HG02678 (cell line): ENCODE measurements around the gene ZNF365.
"Not testable (repeated sequence)": the region's sequence is repeated elsewhere in the genome, so short reads cannot be mapped to it uniquely, and the experiment has no call there.

ENCODE experiments used
- ATAC-seq: cut with Tn5 transposase; IDR thresholded peaks from one replicate; pipeline ENCODE4 v1.9.1; 2021; ENCODE audit warnings: mild to moderate bottlenecking, moderate library complexity; ENCODE audit not compliant: unreplicated experiment

Gene ZNF365

DNA sequence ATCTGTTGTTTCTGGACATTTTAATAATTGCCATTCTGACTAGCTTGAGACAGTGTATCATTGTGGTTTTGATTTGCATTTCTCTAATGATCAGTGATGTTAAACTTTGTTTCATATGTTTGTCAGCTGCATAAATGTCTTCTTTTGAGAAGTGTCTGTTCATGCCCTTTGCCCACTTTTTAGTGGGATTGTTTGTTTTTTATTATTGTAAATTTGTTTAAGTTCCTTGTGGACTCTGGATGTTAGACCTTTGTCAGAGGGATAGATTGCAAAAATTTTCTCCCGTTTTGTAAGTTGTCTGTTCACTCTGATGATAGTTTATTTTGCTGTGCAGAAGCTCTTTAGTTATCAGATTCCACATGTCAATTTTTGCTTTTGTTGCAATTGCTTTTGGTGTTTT is 36.8 kb downstream of the ZNF365 start:
- not testable (repeated sequence) for ATAC-seq

DNA sequence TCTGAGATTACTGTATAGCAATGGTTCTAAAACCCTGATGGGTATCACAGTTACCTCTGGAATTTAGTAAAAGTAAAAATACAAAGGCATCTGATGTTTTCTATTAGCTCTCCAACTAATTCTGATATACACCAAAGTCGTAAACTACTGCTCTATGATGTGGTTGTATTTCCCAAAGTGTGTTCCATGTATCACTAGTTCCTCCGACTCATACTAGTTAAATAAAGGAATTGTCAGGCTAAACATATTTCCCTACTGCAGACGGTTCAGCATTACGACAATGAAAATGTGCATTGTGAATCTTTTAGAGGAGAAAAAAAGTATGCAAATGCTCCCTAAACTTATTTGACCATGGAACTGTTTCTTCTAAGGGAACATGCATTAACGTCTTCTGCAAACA is 38.9 kb downstream of the ZNF365 start:
- no peak for ATAC-seq

DNA sequence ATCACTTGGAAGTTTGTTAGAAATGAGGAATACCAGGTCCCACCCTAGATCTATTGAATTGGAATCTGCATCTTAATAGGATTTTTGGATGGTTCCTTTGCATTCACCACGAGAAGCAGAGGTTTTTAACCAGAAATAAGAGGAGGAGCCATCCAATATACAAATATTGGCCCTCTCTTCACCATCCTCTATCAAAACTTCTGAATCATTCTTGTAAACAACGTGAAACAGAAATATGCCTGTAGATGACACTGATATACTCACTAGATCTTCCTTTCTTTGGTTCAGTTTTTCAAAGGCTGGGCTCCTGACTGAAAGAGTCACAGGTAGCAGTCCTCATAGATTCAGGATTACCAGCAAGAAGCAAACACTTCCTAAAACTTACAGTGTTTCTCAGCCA is 39.5 kb downstream of the ZNF365 start:
- no peak for ATAC-seq

DNA sequence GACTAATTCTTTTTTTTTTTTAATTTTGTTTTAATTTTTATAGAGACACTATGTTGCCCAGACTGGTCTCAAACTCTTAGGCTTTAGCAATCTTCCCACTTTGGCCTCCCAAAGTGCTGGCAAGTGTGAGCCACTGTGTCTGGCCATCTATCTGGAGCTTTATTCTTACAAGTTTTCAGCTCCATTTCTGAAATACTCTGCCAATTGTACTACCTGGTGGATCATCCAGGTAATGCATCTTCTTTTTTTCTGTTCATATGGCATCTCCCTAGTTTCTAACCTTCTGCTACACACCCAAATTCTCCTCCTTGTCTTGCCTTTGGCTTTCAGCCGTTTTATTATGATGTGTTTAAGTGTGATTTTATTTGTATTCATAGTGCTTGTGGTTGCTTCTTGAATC is 40.2 kb downstream of the ZNF365 start:
- no peak for ATAC-seq

DNA sequence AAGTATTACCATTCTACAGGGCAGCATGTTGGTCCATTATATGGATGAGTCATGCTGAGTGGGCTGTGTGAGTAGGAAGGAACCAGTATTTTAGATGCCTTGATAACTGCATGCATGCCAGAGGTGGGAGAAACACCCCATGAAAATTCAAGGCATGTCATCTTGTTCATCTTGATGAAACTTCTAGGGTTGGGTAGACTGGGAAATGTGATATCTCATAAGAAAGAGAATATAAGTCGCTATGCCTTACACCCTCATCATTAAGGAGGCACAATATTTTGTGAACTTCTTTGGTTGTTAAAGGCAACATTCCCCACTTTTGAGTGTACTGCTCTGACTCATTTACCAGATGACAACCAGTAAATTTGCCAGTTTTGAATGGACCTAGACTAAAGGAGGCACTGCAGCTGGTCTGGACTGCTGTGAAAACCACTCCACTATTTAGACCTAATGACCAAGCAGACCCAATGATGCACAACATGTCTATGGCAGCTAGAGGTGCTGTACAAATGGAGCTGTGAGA is 48.0 kb downstream of the ZNF365 start:
- no peak for ATAC-seq

DNA sequence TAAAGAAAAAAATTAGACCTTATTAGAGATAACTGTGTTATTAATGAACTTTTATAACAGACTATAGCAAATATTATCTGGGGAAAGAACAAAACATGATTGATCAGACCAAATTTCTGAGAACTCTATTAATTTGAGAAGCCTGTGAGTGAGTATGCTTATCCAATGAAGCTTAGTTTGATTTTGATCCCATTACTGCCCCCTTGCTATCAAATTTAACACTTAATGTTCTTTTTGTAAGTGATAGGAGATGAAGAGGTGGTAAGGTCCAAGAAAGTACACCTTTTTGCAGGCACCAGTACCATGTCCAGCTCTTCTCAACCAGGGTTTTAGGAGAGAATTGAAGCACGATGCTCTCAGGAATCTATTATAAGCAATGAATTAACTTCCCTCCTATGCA is 49.9 kb downstream of the ZNF365 start:
- ATAC-seq, result no peak

DNA sequence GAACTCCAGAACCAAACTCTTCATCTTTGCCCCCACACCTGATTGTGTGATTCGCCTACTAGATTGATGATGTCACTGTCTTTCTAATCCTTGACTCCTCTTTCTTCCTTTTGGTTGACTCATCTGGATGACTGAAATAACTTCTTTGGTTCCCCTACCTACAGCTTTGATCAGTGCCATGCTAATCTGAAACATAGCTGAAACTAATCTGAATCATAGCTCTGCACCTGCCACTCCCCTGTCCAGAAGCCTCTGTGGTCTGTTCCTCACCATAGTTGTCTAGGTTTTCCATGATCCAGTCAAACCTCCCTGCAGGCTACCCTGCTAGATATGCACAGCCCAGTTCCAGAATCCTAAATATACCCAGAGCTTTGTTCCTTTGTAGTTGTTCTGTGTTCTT is 51.9 kb downstream of the ZNF365 start:
- ATAC-seq, result no peak

DNA sequence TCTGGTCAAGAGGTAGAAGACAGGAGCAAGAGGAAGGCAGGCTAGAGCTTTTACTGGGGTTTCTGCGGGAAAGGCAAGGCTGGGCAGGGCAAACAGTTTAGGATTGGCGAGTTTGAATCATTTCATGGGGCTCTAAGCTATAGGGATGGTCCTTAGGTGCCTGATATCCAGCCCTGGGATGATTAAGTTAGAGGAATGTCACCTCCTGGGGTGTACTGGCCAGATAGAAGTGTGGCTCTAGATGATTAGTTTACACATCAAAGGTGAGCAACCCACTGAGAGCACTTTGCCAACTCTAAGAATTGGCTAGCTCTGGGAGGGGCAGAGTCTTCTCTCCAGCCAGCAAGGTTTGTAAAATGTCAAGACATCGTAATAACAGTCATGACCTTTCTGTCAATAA is 52.4 kb downstream of the ZNF365 start:
- ATAC-seq, result no peak

DNA sequence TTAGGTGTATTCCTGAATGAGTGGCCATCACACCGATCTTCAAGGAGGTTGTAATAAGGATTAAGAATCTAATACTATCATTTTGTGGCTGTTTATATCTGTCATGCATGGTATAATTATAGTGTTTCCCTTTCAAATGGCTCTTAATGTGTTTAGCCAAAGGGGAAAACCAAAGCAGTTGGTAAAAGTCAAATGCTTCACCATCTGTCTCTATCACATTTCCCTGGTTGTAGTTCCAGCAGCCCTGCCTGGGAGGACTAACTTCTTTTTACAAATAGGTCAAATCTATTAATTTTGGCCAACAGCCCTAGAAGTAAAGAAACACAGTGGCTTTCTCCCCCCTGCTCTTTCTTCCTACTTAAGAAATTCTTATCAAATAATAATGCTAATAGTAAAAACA is 56.7 kb downstream of the ZNF365 start:
- no peak for ATAC-seq

DNA sequence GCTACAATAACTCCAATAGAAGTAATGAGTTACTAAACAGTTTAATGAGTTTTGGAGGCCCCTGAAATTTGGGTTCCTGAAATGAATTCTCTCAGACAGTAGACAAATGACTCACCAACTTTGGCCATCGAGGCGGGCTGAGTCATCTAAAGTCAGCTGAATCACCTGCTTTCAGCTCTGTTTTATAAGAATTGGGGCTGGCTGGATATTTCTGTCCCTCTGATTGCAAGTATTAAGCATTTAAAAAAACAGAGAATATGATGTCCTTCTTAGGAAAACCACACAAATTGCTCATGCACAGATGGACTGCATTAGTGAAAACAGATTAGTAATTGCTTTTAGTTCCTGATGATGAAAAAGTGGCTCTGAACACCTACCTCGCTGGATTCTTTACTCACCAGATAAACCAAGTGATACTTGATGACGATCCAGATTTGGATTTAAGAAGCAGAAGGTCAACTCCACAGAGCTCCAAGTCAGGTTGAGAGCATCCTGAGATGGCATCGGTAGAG is 59.1 kb downstream of the ZNF365 start:
- ATAC-seq, result peak; percentile 88

DNA sequence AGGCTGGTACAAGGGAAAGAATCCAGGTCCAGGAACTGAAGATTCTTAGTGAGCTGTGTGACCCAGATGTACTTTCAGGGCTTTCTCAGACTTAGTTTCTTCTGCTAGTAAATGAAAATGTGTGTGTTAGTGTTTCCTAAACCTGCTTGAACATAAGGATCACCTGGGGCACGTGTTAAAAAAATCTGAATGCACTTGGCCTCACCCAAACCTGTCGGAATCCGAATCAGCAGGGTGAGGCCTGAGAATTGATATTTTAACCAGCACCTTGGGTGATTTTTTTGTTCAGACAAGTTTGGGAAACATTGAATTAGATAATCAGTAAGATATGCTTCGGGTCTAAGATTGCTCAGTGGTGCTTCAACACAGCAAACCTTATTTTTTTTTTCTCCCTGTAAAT is 59.7 kb downstream of the ZNF365 start:
- ATAC-seq, result no peak

DNA sequence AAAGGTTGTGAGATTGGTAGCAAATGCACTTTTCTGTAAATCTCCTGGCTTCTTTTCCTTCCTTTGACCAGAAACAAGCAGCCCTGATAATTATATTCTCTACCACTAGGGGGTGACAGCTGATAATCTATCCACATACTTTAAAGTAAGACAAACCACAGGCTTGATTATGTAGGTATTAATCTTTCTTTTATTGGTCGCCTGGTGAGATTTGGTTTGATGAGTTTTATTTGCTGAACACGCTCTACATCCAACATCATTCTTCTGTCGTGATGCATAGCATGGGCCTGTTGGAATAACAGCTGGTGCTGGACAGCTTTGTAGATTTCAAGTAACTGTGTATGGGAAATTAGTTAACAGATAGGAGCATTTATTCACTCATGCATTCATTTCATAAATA is 63.5 kb downstream of the ZNF365 start:
- no peak for ATAC-seq

DNA sequence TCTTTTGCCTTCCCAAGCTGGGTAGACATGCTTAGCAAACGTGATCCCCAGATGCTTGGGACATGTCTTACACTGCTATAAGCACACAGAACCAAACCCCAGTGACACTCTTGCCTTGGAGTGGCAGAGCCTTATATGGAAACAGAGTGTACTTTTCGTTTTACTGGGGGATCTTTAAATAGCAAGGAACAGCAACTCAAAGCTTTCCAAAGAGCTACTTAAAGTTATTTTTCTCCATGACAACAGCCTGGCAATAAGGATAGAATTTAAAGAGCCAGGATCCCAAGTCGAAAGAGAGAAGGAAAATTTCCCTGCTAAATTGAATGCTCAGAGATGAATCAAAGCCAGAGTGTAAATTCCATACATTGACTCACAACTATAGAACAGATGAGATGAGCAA is 67.8 kb downstream of the ZNF365 start:
- no peak for ATAC-seq

DNA sequence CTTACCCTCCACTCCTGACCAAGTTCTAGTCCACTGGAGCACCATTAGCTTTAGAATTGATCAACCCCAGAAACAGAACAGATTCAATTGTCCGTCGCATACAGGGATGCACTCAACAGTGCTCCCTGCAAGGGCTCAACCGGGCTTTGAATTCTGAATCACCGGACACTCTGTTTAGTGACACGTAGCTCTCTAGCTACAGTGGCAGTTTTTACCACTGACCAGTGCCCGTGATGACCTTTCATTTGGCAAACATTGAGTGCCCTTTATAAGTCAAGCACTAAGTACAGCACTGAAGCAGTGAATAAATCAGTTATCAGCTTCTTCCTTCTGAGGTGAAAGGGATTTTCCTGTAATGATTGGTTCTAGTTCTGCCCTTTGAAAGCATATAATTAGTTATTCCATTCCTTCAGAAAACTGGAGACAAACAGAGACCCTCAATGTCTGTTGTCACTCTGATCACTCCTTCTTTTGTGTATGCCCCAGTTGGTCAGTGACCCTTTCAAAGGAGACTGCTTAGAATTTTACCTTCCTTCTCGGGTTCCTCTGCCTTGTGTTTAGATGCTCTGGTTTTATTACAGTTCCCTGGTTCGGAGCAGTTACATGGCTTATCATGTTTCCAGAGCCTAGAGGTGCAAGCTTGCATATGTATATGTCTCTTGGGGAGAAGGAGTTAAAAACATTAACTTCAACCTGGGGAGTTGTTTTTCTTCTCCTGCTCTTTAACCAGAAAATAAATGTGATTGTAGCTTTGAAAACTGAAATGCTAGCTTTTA is 68.9 kb downstream of the ZNF365 start:
- no peak for ATAC-seq

DNA sequence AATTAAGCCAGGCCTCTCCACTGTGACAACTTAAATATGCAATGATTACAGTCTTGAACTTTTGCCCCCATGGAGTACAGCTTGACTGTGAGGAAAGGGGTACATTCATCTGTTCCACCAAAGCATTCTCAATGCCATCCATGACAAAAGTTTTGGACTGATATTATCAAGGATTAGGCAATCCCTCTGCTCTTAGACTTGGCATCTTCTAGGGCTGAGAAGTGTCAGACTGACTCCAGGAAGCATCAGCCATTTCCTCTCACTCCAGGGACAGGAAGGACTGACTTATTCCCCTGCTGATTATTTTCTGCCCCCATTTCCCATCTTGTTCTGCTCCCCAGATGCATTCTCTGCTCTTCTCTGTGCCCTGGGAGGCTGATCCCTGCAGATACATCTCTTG is 69.7 kb downstream of the ZNF365 start:
- no peak for ATAC-seq

DNA sequence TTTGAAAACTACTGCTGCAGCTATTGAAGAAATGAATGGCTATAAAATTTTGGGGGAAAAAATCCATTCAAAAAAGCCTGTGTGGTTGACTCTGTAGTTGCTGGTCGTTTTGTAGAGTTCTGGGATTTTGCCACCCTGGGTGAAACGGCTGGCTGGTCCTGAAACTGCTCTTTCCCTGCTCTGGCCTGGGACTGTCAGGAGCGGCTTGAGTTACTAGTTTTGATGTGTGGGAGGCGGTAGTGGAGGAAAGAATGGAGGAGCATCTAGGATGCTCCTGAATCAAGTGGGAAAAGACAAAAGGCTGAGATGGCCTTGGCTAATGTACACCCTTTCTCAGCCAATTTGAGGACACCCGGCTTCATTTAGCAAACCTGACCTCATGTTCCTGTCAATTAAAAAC is 72.5 kb downstream of the ZNF365 start:
- no peak for ATAC-seq

DNA sequence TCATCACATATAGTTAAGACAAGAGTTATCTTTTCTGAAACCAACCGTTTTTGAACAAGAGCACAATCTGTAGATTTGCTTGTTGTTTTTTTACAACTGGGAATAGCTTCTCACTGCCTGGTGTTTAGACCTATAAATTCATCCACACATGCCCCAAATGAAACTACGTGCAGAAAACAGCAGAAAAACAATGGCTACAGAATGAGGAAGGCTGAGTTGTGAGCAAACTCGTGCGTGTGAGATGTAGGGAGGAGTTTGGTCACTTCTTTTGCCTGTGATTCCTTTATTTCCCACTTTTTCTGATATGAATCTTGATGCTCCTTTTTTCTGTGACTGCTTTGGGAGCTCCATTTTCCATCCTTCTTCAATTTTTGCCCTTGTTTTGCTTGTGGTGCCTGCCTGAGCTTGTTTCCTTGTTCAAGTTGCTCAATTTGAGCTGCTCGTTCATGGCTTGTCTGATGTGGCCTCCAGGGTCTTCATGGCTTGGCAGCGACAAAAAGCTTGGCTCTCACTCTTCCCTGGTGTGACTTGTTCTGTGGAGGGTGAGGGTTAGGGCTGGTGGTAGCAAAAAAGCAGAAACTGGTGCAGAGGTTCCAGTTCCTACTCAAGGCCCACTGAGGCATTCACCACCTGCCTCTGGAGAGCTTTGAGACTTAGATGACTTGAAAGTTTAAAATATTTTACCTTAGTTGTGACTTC is 76.9 kb downstream of the ZNF365 start:
- no peak for ATAC-seq

DNA sequence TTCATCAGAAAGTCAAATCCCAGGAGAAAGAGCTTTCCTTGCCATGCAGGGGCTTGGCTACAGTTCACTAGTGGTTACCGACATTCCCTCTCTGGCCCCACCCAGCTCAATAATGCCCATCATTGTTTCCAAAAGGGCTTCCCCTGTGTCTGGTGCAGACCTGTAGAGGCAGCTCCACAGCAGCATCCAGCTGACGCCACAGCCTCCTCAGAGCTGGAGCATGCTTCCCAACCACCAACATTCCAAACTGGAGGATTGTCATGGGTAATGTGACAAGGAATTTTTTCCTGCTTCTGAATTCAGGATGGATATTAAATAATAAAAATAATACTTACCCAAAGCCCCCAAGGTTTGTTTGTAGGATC is 77.4 kb downstream of the ZNF365 start:
- no peak for ATAC-seq
